HG02588 (cell line): ENCODE data around the gene ELOVL5.
"Not testable (repeated sequence)": the region's sequence is repeated elsewhere in the genome, so short reads cannot be mapped to it uniquely, and the experiment has no call there.

Source experiments
- ATAC-seq: cut with Tn5 transposase; IDR thresholded peaks from one replicate; pipeline ENCODE4 v1.9.1; 2021; ENCODE audit warnings: mild to moderate bottlenecking, moderate library complexity; ENCODE audit not compliant: unreplicated experiment

ELOVL5 gene

GRCh38 chr6:53330137-53330536 is 18.6 kb downstream of the ELOVL5 start:
- no peak for ATAC-seq

DNA sequence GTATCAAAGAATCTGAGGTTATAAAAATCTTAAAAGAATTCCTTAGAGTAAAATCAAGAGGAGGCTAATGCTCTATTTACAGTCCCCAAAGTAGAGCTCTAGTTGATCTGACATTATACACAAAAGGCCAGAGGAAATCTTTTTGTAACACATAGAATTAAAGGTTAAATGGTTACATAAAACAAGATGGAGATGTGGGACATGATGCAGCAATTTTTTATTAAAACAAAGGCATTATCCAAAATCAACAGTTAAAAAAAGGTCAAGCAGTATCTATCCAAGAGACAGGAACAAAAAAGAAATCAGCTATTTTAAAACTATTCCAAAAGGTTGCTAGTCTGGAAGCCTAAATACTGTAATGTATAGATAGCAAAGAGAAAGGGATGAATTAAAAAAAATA is 20.4 kb downstream of the ELOVL5 start:
- no peak for ATAC-seq

GRCh38 chr6:53327017-53327395 is 21.7 kb downstream of the ELOVL5 start:
- ATAC-seq: no peak

- no peak for ATAC-seq
Measured at GRCh38 chr6:53326372-53327016, 22.3 kb downstream of the ELOVL5 start.

GRCh38 chr6:53325785-53326184 is 23.0 kb downstream of the ELOVL5 start:
- no peak for ATAC-seq

- ATAC-seq: no peak
Measured at GRCh38 chr6:53322188-53323029, 26.3 kb downstream of the ELOVL5 start.

DNA sequence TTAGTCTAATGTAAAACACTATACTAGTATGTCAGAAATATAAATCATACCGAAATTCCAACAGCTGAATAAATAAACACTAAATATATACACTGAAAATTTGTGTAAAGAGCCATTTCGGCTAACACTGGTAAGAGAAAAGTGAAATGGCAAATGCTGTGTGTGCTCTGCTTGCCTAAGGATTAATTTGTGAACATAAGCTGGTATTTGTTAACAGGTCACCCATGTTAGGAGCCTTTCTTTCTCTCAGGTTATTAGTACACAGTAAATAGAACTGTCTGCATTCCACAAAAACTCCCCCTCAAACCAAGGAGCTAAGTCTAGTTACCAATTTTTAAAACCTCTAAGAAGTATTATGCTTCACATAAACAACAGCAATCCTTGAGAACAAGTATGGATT is 27.0 kb downstream of the ELOVL5 start:
- no peak for ATAC-seq

DNA sequence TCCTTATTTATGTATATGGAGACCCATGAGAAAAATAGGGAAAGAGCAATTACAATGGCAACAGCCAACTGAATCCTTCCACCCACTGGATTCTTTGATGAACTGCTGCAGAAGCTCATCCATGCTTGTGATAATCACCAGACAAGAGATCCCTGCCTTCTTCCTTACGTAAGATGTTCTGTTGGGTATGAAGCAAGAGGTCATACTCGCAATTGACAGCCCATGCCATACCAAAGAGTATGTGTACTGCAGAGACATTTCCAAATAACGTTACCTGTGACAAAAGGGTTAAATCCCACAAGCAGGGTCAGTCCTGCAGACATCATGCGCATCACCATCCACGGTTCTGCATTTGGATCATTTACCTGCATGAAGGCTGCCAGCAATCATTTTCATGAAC is 27.8 kb downstream of the ELOVL5 start:
- no peak for ATAC-seq

DNA sequence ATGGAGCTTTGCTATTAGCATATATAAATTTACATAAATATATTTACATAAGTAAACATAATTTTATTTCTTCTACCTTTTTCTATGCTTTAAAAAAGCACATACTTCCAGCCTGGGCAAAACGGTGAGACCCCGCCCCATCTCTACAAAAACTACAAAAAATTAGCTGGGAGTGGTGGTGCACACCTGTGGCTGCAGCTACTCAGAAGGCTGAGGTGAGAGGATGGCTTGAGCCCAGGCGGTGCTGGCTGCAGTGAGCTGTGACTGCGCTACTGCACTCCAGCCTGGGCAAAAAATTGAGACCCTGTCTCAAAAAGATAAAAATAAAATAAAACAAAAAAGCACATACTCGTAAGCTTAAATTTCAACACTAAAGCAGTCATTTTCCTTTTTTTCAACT is 30.3 kb downstream of the ELOVL5 start:
- no peak for ATAC-seq

GRCh38 chr6:53317861-53318260 is 30.9 kb downstream of the ELOVL5 start:
- ATAC-seq: no peak

GRCh38 chr6:53317299-53317698 is 31.5 kb downstream of the ELOVL5 start:
- not testable (repeated sequence) for ATAC-seq

DNA sequence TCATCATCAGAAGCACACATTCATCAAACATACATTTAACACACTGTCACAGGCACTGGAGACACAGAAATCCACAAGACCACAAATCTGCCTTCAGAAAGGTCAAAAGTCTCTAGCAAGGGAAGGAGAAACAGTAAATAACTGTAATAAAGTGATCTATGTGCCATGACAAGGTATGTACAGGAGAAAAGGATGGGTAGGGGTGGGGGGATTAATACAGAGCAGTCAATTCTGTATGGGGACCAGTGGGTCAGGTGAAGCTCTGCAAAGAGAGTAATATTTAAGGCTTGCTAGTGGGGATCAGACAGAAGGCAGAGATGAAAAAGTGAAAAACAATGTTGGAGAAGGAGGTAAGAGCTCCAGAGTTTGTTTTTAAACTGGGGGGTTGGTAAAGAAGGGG is 32.6 kb downstream of the ELOVL5 start:
- no peak for ATAC-seq

DNA sequence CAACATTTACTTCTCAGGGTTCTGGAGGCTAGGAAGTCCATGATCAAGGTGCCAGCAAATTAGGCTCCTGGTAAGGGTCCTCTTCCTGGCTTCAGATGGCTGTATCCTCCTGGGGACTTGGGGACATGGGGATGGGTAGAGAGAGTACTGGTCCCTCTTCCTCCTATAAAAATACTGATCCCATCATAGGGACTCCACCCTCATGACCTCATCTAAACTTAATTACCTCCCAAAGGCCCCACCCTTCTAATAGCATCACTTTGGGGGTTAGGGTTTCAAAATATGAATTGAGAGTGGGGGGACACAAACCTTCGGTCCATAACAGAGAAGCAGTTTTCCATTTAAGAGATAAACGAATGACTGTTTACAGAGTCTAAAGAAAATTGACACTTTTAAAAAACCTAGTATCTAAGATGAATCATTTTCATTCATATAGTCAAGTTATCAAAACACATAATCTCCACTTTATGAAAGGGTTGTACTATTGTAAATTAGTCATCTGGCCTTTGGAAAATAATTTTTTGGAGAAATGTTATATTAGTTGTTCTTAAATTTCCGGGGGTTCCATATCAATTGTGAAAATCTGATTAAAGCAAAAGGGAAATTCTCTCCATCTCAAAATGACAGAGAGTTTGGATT is 33.5 kb downstream of the ELOVL5 start:
- no peak for ATAC-seq

DNA sequence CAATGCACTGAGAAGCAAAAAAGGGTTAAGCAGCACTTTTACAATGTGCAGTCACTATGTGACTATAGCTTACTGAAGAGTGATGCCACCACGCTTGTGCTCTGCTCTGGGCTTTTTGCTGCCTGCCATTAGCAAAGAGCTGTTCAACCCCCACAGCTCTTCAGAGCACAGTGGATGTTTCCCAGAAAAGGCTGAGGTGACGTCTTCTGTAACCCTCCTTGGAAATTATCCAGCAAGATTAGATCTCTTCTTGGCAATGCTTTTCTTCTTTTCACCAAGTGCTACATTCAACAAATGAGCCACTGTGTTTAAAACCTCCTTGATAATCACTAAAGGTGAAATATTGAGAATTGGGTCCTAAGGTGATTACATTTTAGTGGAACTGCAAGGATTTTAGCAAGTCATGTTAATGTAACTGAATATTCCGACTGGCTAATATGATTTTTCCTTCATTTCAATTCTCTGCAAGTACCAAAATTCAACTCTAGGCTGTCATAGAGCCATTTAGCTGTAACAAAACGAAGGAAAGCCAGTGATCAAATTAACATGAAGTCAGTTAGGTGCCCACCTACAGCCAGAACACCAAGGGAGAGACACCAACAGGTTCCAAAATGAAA is 34.9 kb downstream of the ELOVL5 start:
- no peak for ATAC-seq

GRCh38 chr6:53312355-53312754 is 36.4 kb downstream of the ELOVL5 start:
- no peak for ATAC-seq

DNA sequence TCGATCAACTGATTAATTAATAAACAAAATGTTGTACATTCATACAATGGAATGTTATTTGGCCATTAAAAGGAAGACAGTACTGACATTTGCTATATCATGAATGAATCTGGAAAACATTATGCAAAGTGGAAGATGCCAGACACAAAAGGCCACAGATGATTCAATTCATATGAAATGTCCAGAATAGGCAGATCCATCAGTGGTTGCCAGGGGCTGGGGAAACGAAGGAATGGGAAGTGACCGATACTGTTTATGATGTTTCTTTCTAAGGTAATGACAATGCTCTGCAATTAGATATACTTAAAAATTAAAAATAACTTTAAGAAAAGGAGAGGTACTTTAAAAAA is 37.2 kb downstream of the ELOVL5 start:
- ATAC-seq: no peak

GRCh38 chr6:53310771-53311585 is 37.8 kb downstream of the ELOVL5 start:
- ATAC-seq: no peak

- no peak for ATAC-seq
Measured at GRCh38 chr6:53309901-53310300, 38.8 kb downstream of the ELOVL5 start.

GRCh38 chr6:53309059-53309900 is 39.5 kb downstream of the ELOVL5 start:
- ATAC-seq: peak; percentile 60

- ATAC-seq: peak; percentile 57
Measured at GRCh38 chr6:53306819-53307347, 41.9 kb downstream of the ELOVL5 start.
